Adrenal gland (tissue), 5 donors: Measurements from ENCODE around the gene TBX3.

Experiments used
- CTCF ChIP-seq, 6 experiments: fragments of 450-650 bp in 4 of 6; fragments of 200-600 bp in 2 of 6; sonication (generic) in 1 of 6; IDR thresholded peaks; 1 replicate in 5 of 6; 2 replicates in 1 of 6; pipeline versions ENCODE4 v1.5.1 to v1.8.0; 2016 to 2021; ENCODE audit warnings: antibody characterized with exemption in 6 of 6, mild to moderate bottlenecking in 2 of 6, moderate library complexity in 1 of 6
- POLR2A ChIP-seq, 2 donors: fragments of 450-650 bp; IDR thresholded peaks; one replicate each; pipeline ENCODE4 v1.6.1; 2017; ENCODE audit warnings: antibody characterized with exemption in 2 of 2, mild to moderate bottlenecking in 2 of 2, moderate library complexity in 1 of 2
- donor health status: DM: no; HTN: no; CAD: no.

GRCh38 chr12:114701553-114701952 lies 17.6 kb upstream of the TBX3 start:
- TF ChIP-seq CTCF (IDR thresholded peaks at IDR 0.05) (no peak), POLR2A (IDR thresholded peaks at IDR 0.05) (no peak)
